HepG2 (cell line): ENCODE results near the gene PRKAR1A. TPM values are rescaled to one million over a fixed set of nuclear protein-coding genes. Genes with fewer than 3 reads are reported as not detected.

Experiments
- ATAC-seq: fragments of 200-7000 bp; cut with Tn5 transposase; 3 replicates; pipeline ENCODE4 v1.9.1; 2020; ENCODE audit warnings: mild to moderate bottlenecking, moderate library complexity
- BruUV-seq: library from RNA; stranded (reverse); fragments of 400-500 nt; replicated peaks from 2 replicates; lab custom pipeline; 2021; lab: Mats Ljungman, UMichigan
- CTCF ChIA-PET: fragments of 300-600 bp; formaldehyde crosslinking; extraction: SDS; loops from one replicate; lab custom pipeline; 2021; ENCODE audit warnings: low total read pairs, inconsistent platforms, low intra/inter-chr PET ratio; lab: Yijun Ruan, JAX
- POLR2A ChIA-PET: fragments of 350-600 bp; sonication (Branson Sonifier 250); formaldehyde crosslinking; loops from one replicate; lab custom pipeline; 2020; ENCODE audit warnings: antibody characterized with exemption, inconsistent platforms; lab: Yijun Ruan, JAX
- DNase-seq: peaks from one replicate; pipeline ENCODE4 v3.0.0-alpha.2; 2015; ENCODE audit warnings: low spot score
- FAIRE-seq: peaks from 3 replicates; lab custom pipeline; 2011; peaks lifted over from hg19 to GRCh38; lab: Jason Lieb, UNC
- H2AFZ ChIP-seq: one replicate; pipeline ENCODE4 v1.6.1; 2011; ENCODE audit warnings: low read length, inconsistent platforms
- H3K27ac ChIP-seq: fragments of 300-600 bp; 3 replicates; pipeline ENCODE4 v1.8.0; 2011; ENCODE audit warnings: mixed run types, mild to moderate bottlenecking, mixed read lengths, low read length, inconsistent platforms; ENCODE audit not compliant: insufficient read depth; ENCODE audit errors: extremely low read length
- H3K27me3 ChIP-seq, 2 experiments: fragments of 200-600 bp in 1 of 2; 2 replicates in 1 of 2; 3 replicates in 1 of 2; pipeline versions ENCODE4 v1.6.0 to v1.8.0; 2011; ENCODE audit warnings: low read length in 2 of 2, mild to moderate bottlenecking in 2 of 2, moderate library complexity in 2 of 2, inconsistent platforms in 1 of 2; ENCODE audit not compliant: insufficient read depth in 2 of 2, control insufficient read depth in 1 of 2
- H3K36me3 ChIP-seq, 2 experiments: fragments of 200-600 bp in 1 of 2; replicated peaks in 1 of 2; 2 replicates in 1 of 2; 3 replicates in 1 of 2; pipeline versions ENCODE4 v1.5.1 to v1.8.0; 2011; ENCODE audit warnings: low read length in 2 of 2, inconsistent platforms in 1 of 2; ENCODE audit not compliant: insufficient read depth in 2 of 2, control insufficient read depth in 1 of 2
- H3K4me1 ChIP-seq: 2 replicates; pipeline ENCODE4 v1.5.1; 2012; ENCODE audit warnings: low read length, inconsistent platforms; ENCODE audit not compliant: insufficient read depth
- H3K4me2 ChIP-seq: 2 replicates; pipeline ENCODE4 v1.6.0; 2011; ENCODE audit warnings: low read depth, low read length, inconsistent platforms
- H3K4me3 ChIP-seq, 3 experiments: fragments of 200-600 bp in 1 of 3; sonication (generic), shearing (Covaris generic) in 1 of 3; replicated peaks in 1 of 3; 2 replicates each; pipeline ENCODE4 v1.5.1; 2011 to 2016; ENCODE audit warnings: low read length in 3 of 3, inconsistent platforms in 2 of 3, low read depth in 2 of 3, mild to moderate bottlenecking in 2 of 3, control low read depth in 1 of 3, mixed read lengths in 1 of 3; ENCODE audit not compliant: insufficient read depth in 1 of 3
- H3K79me2 ChIP-seq: one replicate; pipeline ENCODE4 v1.6.1; 2011; ENCODE audit warnings: low read length, inconsistent platforms; ENCODE audit not compliant: insufficient read depth
- H3K9ac ChIP-seq: 2 replicates; pipeline ENCODE4 v1.6.0; 2011; ENCODE audit warnings: mild to moderate bottlenecking, low read depth, low read length, inconsistent platforms; ENCODE audit not compliant: insufficient read depth
- H3K9me3 ChIP-seq: 2 replicates; pipeline ENCODE4 v1.5.1; 2012; ENCODE audit warnings: mild to moderate bottlenecking, low read length
- H4K20me1 ChIP-seq: 2 replicates; pipeline ENCODE4 v1.6.0; 2011; ENCODE audit warnings: inconsistent platforms, mild to moderate bottlenecking, low read length, moderate library complexity; ENCODE audit not compliant: insufficient read depth
- EP300 ChIP-seq, 3 experiments: sonication (generic) in 1 of 3; formaldehyde crosslinking in 1 of 3; IDR thresholded peaks; 2 replicates each; pipeline versions ENCODE4 v1.5.1 to v1.6.1; 2011 to 2020; ENCODE audit warnings: low read depth in 2 of 3, low read length in 2 of 3, borderline replicate concordance in 1 of 3, improper control_type of control experiment in 1 of 3, mild to moderate bottlenecking in 1 of 3, missing genetic modification reagents in 1 of 3, moderate library complexity in 1 of 3
- GFI1 ChIP-seq: sonication (generic); formaldehyde crosslinking; IDR thresholded peaks from 2 replicates; pipeline ENCODE4 v1.5.0; 2020; ENCODE audit warnings: missing genetic modification reagents, mild to moderate bottlenecking, borderline replicate concordance
- JARID2 ChIP-seq: sonication (generic); formaldehyde crosslinking; IDR thresholded peaks from 2 replicates; pipeline ENCODE4 v1.8.1; 2023; ENCODE audit warnings: missing genetic modification reagents, inconsistent platforms; ENCODE audit not compliant: insufficient replicate concordance
- JDP2 ChIP-seq: sonication (generic); formaldehyde crosslinking; IDR thresholded peaks from 2 replicates; pipeline ENCODE4 v1.8.1; 2022; ENCODE audit warnings: missing genetic modification reagents, borderline replicate concordance
- KLF13 ChIP-seq: sonication (generic); formaldehyde crosslinking; IDR thresholded peaks from 2 replicates; pipeline ENCODE4 v1.4.0; 2020; ENCODE audit warnings: mild to moderate bottlenecking, missing genetic modification reagents
- MTF2 ChIP-seq: sonication (generic); formaldehyde crosslinking; IDR thresholded peaks from 2 replicates; pipeline ENCODE4 v1.5.0; 2020; ENCODE audit warnings: missing genetic modification reagents, borderline replicate concordance
- NCOR1 ChIP-seq: fragments of 200-600 bp; sonication (generic); IDR thresholded peaks from 2 replicates; pipeline ENCODE4 v1.7.0; 2017; ENCODE audit warnings: antibody characterized with exemption, low read length, borderline replicate concordance
- PCBP1 ChIP-seq: fragments of 200-400 bp; formaldehyde crosslinking; IDR thresholded peaks from 2 replicates; pipeline ENCODE4 v1.6.1; 2017; ENCODE audit warnings: mild to moderate bottlenecking, low read depth, low read length, borderline replicate concordance
- PHF21A ChIP-seq: sonication (generic); formaldehyde crosslinking; IDR thresholded peaks from 2 replicates; pipeline ENCODE4 v1.5.0; 2020; ENCODE audit warnings: mild to moderate bottlenecking, missing genetic modification reagents
- POLR2G ChIP-seq: fragments of 200-400 bp; formaldehyde crosslinking; IDR thresholded peaks from 2 replicates; pipeline ENCODE4 v1.6.1; 2018; ENCODE audit warnings: mild to moderate bottlenecking, low read depth, low read length, moderate library complexity
- RXRA ChIP-seq: sonication (generic); formaldehyde crosslinking; IDR thresholded peaks from 2 replicates; pipeline ENCODE4 v1.5.1; 2020; ENCODE audit warnings: missing genetic modification reagents
- SMAD1 ChIP-seq: sonication (generic); formaldehyde crosslinking; IDR thresholded peaks from 2 replicates; pipeline ENCODE4 v1.4.0; 2020; ENCODE audit warnings: missing genetic modification reagents, low read depth, mild to moderate bottlenecking, borderline replicate concordance
- SP5 ChIP-seq: IDR thresholded peaks from 2 replicates; pipeline ENCODE4 v1.6.1; 2016; ENCODE audit warnings: low read depth, borderline replicate concordance
- SSRP1 ChIP-seq: IDR thresholded peaks from 2 replicates; pipeline ENCODE4 v1.6.1; 2016; ENCODE audit warnings: control low read depth
- whole genome bisulfite sequencing: methylation state at CpG from one replicate; pipeline ENCODE4 v1.1.6; 2017; ENCODE audit warnings: low lambda C conversion rate; 5-methylcytosine and 5-hydroxymethylcytosine counted together
- in situ Hi-C: cut with HindIII; loops from 2 replicates; pipeline ENCODE4 v1.10.0; 2017; ENCODE audit warnings: low pct_unique_long_range_greater_than_20kb; ENCODE audit not compliant: extremely low pct_ligation_motif_present
- intact Hi-C: fragments of 100-400 bp; cut with micrococcal nuclease; formaldehyde crosslinking; loops from one replicate; pipeline ENCODE4 v1.10.0; 2022; ENCODE audit not compliant: unreplicated experiment
- polyA plus RNA-seq, 8 experiments: library from polyadenylated mRNA; depleted of rRNA in 3 of 8; stranded (reverse) in 7 of 8; unstranded in 1 of 8; fragments of >200 nt; fragmentation: Illumina TruSeq in 4 of 8; extraction: Trizol in 4 of 8; gene quantifications; 2 replicates each; pipeline versions ENCODE4 v1.2.1 to v1.2.3, GENCODE V29; 2011 to 2016; ENCODE audit warnings: low read depth in 4 of 8, missing spikeins in 1 of 8, mixed read lengths in 1 of 8; ENCODE audit not compliant: insufficient read depth in 1 of 8
- total RNA-seq, 5 experiments: library from RNA; depleted of rRNA; stranded (reverse); fragments of >200 nt; fragmentation: Illumina TruSeq; extraction: Trizol; gene quantifications; 2 replicates each; pipeline ENCODE4 v1.2.3, GENCODE V29; 2016; ENCODE audit warnings: low read depth in 1 of 5
- TF ChIP-seq, protein P1 (sequence below): IDR thresholded peaks from 2 replicates; pipeline ENCODE4 v1.6.1; 2016
- TF ChIP-seq, protein P2 (sequence below): sonication (generic); formaldehyde crosslinking; IDR thresholded peaks from 2 replicates; pipeline ENCODE4 v1.8.1; 2023; ENCODE audit warnings: missing genetic modification reagents, inconsistent platforms, borderline replicate concordance
- TF ChIP-seq, protein P3 (sequence below): sonication (generic); formaldehyde crosslinking; conservative IDR thresholded peaks from 2 replicates; pipeline ENCODE4 v1.4.0; 2020; ENCODE audit warnings: missing genetic modification reagents

PRKAR1A gene
- total and polyA plus RNA-seq, 2 of the 13 experiments (the other 11 are each of a cell fraction or from before 2014, with no cell fraction given) = 265 to 266 TPM

DNA sequence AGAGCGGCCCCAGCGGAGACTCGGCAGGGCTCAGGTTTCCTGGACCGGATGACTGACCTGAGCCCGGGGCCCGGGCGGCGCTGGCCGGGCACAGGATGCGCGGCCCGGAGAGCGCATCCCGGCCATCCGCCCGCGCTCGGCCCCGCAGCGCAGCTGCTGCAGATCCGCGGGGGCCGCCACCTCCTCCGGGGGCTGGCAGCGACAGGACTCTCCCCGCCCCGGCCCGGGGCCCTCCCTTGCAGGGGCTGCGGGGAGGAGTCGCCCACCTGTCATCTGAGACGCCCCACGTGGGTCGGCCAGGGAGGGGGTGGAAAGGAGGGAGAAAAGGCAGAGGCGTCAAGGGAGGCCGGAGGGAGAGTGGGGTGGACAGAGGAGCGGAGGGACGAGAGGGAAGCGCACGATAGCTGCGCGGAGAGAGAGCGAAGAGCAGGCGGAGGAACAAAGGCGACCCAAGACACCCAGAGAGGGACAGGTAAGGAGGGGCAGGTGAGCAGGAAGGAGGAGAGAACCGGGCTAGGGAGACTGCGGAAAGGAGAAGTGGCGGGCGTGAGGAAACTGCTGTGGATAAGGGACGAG, 471 bp upstream of the PRKAR1A start (continued):
- TF ChIP-seq, protein P1, sequence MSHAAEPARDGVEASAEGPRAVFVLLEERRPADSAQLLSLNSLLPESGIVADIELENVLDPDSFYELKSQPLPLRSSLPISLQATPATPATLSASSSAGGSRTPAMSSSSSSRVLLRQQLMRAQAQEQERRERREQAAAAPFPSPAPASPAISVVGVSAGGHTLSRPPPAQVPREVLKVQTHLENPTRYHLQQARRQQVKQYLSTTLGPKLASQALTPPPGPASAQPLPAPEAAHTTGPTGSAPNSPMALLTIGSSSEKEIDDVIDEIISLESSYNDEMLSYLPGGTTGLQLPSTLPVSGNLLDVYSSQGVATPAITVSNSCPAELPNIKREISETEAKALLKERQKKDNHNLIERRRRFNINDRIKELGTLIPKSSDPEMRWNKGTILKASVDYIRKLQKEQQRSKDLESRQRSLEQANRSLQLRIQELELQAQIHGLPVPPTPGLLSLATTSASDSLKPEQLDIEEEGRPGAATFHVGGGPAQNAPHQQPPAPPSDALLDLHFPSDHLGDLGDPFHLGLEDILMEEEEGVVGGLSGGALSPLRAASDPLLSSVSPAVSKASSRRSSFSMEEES (CRISPR knock-in tag) = peak; percentile 50; the same call in 1 of the 2 replicates
- TF ChIP-seq, protein P2, sequence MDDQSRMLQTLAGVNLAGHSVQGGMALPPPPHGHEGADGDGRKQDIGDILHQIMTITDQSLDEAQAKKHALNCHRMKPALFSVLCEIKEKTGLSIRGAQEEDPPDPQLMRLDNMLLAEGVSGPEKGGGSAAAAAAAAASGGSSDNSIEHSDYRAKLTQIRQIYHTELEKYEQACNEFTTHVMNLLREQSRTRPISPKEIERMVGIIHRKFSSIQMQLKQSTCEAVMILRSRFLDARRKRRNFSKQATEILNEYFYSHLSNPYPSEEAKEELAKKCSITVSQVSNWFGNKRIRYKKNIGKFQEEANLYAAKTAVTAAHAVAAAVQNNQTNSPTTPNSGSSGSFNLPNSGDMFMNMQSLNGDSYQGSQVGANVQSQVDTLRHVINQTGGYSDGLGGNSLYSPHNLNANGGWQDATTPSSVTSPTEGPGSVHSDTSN (CRISPR knock-in tag) = peak; percentile 66; the same call in 1 of the 2 replicates
- TF ChIP-seq RXRA (CRISPR knock-in tag) = 0 out of 2 replicates have a peak, but pooled peaks have one; percentile 4
- no peak; the same call in 1 of the 2 replicates for TF ChIP-seq GFI1
- TF ChIP-seq NCOR1 = 0 out of 2 replicates have a peak, but pooled peaks have one; percentile 26
- peak; percentile 28; the same call in 1 of the 2 replicates for TF ChIP-seq SMAD1
- no peak for TF ChIP-seq EP300 (IDR thresholded peaks at IDR 0.05; ENCODE audit: low read depth in 2 of 2, low read length in 2 of 2)
- peak; percentile 67 for TF ChIP-seq EP300 (CRISPR knock-in tag; IDR thresholded peaks at IDR 0.05; ENCODE audit: borderline replicate concordance)
- TF ChIP-seq POLR2G = peak; percentile 63

DNA sequence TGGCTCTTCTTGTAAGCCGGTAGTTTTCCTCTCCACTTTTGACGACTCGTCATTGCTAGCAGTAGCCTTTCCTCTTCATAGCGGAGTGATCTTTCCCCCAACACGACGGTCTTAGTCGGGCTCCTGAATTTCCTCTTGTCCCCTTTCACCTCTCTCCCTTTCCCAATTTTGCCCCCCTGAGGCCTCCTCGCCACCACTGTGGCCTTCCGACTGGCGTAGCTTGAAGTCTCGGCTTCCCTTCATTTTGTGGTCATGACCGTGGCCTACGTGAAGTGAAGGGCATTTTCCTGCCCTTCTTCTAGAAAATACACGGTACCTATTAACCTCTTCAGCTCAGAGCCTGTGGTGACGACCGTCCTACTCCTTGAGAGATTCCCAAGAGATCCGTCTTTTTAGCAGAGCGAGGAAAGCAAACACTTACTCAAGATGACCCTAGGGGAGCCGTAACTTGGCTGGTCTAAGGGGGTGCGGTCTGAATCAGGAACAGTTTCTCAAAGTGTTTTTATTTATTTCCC, 787 bp downstream of the PRKAR1A start:
- peak overlapping the region; percentile 94 for H3K9ac ChIP-seq
- H3K4me1 ChIP-seq = peaks cover 74% of the 10 kb centered on the region
- in situ Hi-C loops = no loop called here
- ChIA-PET CTCF (no interaction called here), POLR2A (interaction anchor here (0.7 to 4.3 kb wide), 12 partner anchors 12 to 493 kb away, joined by 3 to 25 read pairs (median 6); partner anchors contain the start of gene WIPI1)
- H4K20me1 ChIP-seq = peaks cover 30% of the 10 kb centered on the region
- intact Hi-C loops = loop anchor here (2.0 kb wide), 2 partner anchors 38 to 88 kb away; partner anchors contain the start of gene FAM20A
- peaks cover 9 to 26% of the 10 kb centered on the region in 2 experiments for H3K36me3 ChIP-seq
- no peaks in the 10 kb centered on the region; a peak in 1 of 5 replicates for H3K27me3 ChIP-seq
- BruUV-seq = no TSS peak
- no peak overlapping the region for H2AFZ ChIP-seq
- no peak for FAIRE-seq
- WGBS = under 1% methylated on average over 20 of the region's 20 CpGs
- peaks cover 54% of the 10 kb centered on the region for H3K79me2 ChIP-seq
- H3K9me3 ChIP-seq = no peaks in the 10 kb centered on the region
- ATAC-seq = no peak
- DNase-seq = no peak
- H3K4me3 ChIP-seq = peak overlapping the region; percentile 91 to 95 (median 91)
- H3K27ac ChIP-seq = peak overlapping the region; percentile 91
- H3K4me2 ChIP-seq = peak overlapping the region; percentile 86
- TF ChIP-seq MTF2 (CRISPR knock-in tag) (0 out of 2 replicates have a peak, but pooled peaks have one; percentile 14), SP5 (no peak), PHF21A (CRISPR knock-in tag) (peak; percentile 48; the same call in 1 of the 2 replicates), JDP2 (CRISPR knock-in tag) (no peak), JARID2 (CRISPR knock-in tag) (no peak), SSRP1 (CRISPR knock-in tag) (peak; percentile 62; the same call in 1 of the 2 replicates), KLF13 (CRISPR knock-in tag) (peak; percentile 76; the same call in 1 of the 2 replicates), PCBP1 (0 out of 2 replicates have a peak, but pooled peaks have one; percentile 3)
- TF ChIP-seq, protein P3, sequence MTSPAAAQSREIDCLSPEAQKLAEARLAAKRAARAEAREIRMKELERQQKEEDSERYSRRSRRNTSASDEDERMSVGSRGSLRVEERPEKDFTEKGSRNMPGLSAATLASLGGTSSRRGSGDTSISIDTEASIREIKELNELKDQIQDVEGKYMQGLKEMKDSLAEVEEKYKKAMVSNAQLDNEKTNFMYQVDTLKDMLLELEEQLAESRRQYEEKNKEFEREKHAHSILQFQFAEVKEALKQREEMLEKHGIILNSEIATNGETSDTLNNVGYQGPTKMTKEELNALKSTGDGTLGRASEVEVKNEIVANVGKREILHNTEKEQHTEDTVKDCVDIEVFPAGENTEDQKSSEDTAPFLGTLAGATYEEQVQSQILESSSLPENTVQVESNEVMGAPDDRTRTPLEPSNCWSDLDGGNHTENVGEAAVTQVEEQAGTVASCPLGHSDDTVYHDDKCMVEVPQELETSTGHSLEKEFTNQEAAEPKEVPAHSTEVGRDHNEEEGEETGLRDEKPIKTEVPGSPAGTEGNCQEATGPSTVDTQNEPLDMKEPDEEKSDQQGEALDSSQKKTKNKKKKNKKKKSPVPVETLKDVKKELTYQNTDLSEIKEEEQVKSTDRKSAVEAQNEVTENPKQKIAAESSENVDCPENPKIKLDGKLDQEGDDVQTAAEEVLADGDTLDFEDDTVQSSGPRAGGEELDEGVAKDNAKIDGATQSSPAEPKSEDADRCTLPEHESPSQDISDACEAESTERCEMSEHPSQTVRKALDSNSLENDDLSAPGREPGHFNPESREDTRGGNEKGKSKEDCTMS (CRISPR knock-in tag) = no peak
